Right lobe of liver (tissue), 6 donors: Measurements from ENCODE around the gene SLC39A9. TPM values are rescaled to one million over a fixed set of nuclear protein-coding genes. Genes with fewer than 3 reads are reported as not detected.
"Not testable (repeated sequence)": the region's sequence is repeated elsewhere in the genome, so short reads cannot be mapped to it uniquely, and the experiment has no call there.

Experiments
- ATAC-seq, 4 donors: fragments of 200-7000 bp; cut with Tn5 transposase; one replicate each; pipeline ENCODE4 v1.9.1; 2020; ENCODE audit warnings: mild to moderate bottlenecking in 4 of 4, moderate library complexity in 4 of 4
- DNase-seq, 3 donors: peaks; one replicate each; pipeline ENCODE4 v3.0.0-alpha.2; 2020
- H3K27ac ChIP-seq, 3 donors: fragments of 200-600 bp; one replicate each; pipeline ENCODE4 v1.8.0; 2022
- H3K27me3 ChIP-seq, 2 donors: fragments of 200-600 bp; one replicate each; pipeline ENCODE4 v1.8.0; 2022
- H3K36me3 ChIP-seq, 4 donors: fragments of 200-600 bp; sonication (generic) in 1 of 4; one replicate each; pipeline versions ENCODE4 v1.5.1 to v1.8.0; 2017 to 2022; ENCODE audit warnings: control low read depth in 1 of 4
- H3K4me1 ChIP-seq, 4 donors: fragments of 200-600 bp; sonication (generic) in 1 of 4; one replicate each; pipeline versions ENCODE4 v1.5.1 to v1.8.0; 2017 to 2022; ENCODE audit warnings: control low read depth in 1 of 4
- H3K4me3 ChIP-seq, 3 donors: fragments of 200-600 bp; one replicate each; pipeline ENCODE4 v1.8.0; 2022
- H3K9me3 ChIP-seq, 4 donors: fragments of 200-600 bp; sonication (generic) in 1 of 4; one replicate each; pipeline versions ENCODE4 v1.5.1 to v1.8.0; 2017 to 2022; ENCODE audit warnings: control low read depth in 1 of 4
- CTCF ChIP-seq, 4 donors: fragments of 200-600 bp in 3 of 4; fragments of 450-650 bp in 1 of 4; IDR thresholded peaks; one replicate each; pipeline versions ENCODE4 v1.5.1 to v1.8.0; 2016 to 2022; ENCODE audit warnings: antibody characterized with exemption in 4 of 4, mild to moderate bottlenecking in 2 of 4
- POLR2A ChIP-seq: fragments of 450-650 bp; IDR thresholded peaks from one replicate; pipeline ENCODE4 v1.6.1; 2017; ENCODE audit warnings: antibody characterized with exemption, mild to moderate bottlenecking
- WGBS: methylation state at CpG from one replicate; pipeline ENCODE4 v1.1.6; 2018; ENCODE audit warnings: low coverage, low lambda C conversion rate; ENCODE audit not compliant: insufficient coverage; ENCODE audit errors: missing lambda C conversion rate; 5-methylcytosine and 5-hydroxymethylcytosine counted together
- intact Hi-C, 2 donors: fragments of 100-400 bp; cut with DNase I; formaldehyde crosslinking; loops; one replicate each; pipeline versions ENCODE4 v1.11.2 to v1.14.1; 2022
- total RNA-seq, 6 experiments: library from RNA; depleted of rRNA in 2 of 6; stranded (reverse); fragments of >200 nt in 2 of 6; fragmentation: NEBNext Ultra II Directional in 3 of 6; extraction: Animal tissue kit (Norgen Biotek cat#: 25700) in 3 of 6; gene quantifications; one replicate each; pipeline versions ENCODE4 v1.1.0 to v1.2.4, GENCODE V29; 2016 to 2023
- donor health status: DM: no; HTN: yes; CAD: no.
- donor health status: DM: no; HTN: no; CAD: no.
- donor health status: DM: no; HTN: no; CAD: no.
- donor health status: DM: no; HTN: yes; CAD: no.
- donor health status: DM: no; HTN: yes; CAD: no.

The SLC39A9 gene
- total RNA-seq, 6 experiments from 2014 or later: 44.7 to 78.2 (median 58.2) TPM

GRCh38 chr14:69473946-69474345 is 75.5 kb downstream of the SLC39A9 start:
- no peak for ATAC-seq
- intact Hi-C loops: no loop called here
- no peaks in the 10 kb centered on the region for H3K36me3 ChIP-seq
- TF ChIP-seq CTCF (IDR thresholded peaks at IDR 0.05) (no peak), POLR2A (no peak)
- no peak for DNase-seq
- no peak overlapping the region for H3K4me3 ChIP-seq
- 95% methylated on average over 3 of the region's 3 CpGs for WGBS
- no peaks in the 10 kb centered on the region for H3K9me3 ChIP-seq
- no peak overlapping the region for H3K27ac ChIP-seq
- H3K27me3 ChIP-seq: no peaks in the 10 kb centered on the region
- H3K4me1 ChIP-seq: no peaks in the 10 kb centered on the region

- DNase-seq: no peak
- Histone ChIP-seq H3K4me1 (no peaks in the 10 kb centered on the region), H3K36me3 (no peaks in the 10 kb centered on the region), H3K27ac (no peak overlapping the region), H3K9me3 (no peaks in the 10 kb centered on the region), H3K27me3 (no peaks in the 10 kb centered on the region), H3K4me3 (no peak overlapping the region)
- TF ChIP-seq CTCF (IDR thresholded peaks at IDR 0.05): peak in 3 of 4 donors; percentile 17 to 27 (median 18)
- no peak for TF ChIP-seq POLR2A
- no peak for ATAC-seq
- 49% methylated on average over 4 of the region's 8 CpGs for WGBS
- intact Hi-C loops: no loop called here
These were observed 76.8 kb downstream of the SLC39A9 start for GRCh38 chr14:69475194-69475818.

- TF ChIP-seq CTCF (IDR thresholded peaks at IDR 0.05): peak in 3 of 4 donors; percentile 27 to 34 (median 33)
- H3K9me3 ChIP-seq, H3K4me1 ChIP-seq, H3K4me3 ChIP-seq, ATAC-seq, DNase-seq, H3K36me3 ChIP-seq, H3K27ac ChIP-seq, H3K27me3 ChIP-seq, intact Hi-C loops: not testable (repeated sequence)
- 67% methylated on average over 4 of the region's 5 CpGs for WGBS
These were observed 78.4 kb downstream of the SLC39A9 start for GRCh38 chr14:69476824-69477450.

- H3K27ac ChIP-seq, H3K36me3 ChIP-seq, H3K4me1 ChIP-seq, H3K27me3 ChIP-seq, ATAC-seq, H3K9me3 ChIP-seq, intact Hi-C loops, DNase-seq, H3K4me3 ChIP-seq: not testable (repeated sequence)
- 93% methylated on average over 2 of the region's 2 CpGs for WGBS
These were observed 79.6 kb downstream of the SLC39A9 start for GRCh38 chr14:69478055-69478454.

DNA sequence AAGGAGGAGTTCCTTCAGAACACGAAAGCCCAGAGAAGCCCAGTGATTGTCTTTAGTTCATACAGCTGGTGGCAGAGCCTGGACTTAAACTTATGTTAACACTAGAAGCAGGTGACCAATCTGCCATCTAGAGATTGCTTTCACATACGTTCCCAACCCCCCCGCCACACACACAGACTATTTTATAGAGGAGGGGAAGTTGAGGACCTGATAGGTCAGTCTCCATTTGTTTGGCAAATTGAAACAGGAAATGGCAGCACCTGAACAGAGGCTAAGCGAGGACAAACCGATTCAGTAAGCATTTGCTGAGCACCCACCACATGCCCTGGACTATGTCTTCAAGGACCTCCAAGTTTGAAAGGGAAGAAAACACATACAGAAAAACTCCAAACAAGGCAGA is 81.2 kb downstream of the SLC39A9 start:
- no peak overlapping the region for H3K4me3 ChIP-seq
- ATAC-seq (no peak), DNase-seq (no peak)

More for the DNA sequence above, 81.2 kb downstream of the SLC39A9 start:
- peaks cover 0 to 11% (median 5%) of the 10 kb centered on the region in 4 donors for H3K4me1 ChIP-seq
- no peaks in the 10 kb centered on the region for H3K9me3 ChIP-seq
- H3K27ac ChIP-seq: no peak overlapping the region
- intact Hi-C loops: no loop called here
- H3K27me3 ChIP-seq: peaks cover 0 to 6% of the 10 kb centered on the region in 2 donors
- H3K36me3 ChIP-seq: no peaks in the 10 kb centered on the region
- whole genome bisulfite sequencing: 71% methylated on average over 4 of the region's 5 CpGs
- TF ChIP-seq POLR2A (no peak), CTCF (IDR thresholded peaks at IDR 0.05) (no peak)
